GM19193 (cell line): ENCODE measurements around the gene HIGD2B.
"Not testable (repeated sequence)": the region's sequence is repeated elsewhere in the genome, so short reads cannot be mapped to it uniquely, and the experiment has no call there.

Experiments used
- POLR2A ChIP-seq: IDR thresholded peaks from 4 replicates; pipeline ENCODE4 v1.6.1; 2011; ENCODE audit not compliant: insufficient read depth, insufficient read length; ENCODE audit errors: extremely low read depth

Gene HIGD2B

GRCh38 chr15:72680931-72681330 lies 5.1 kb downstream of the HIGD2B start:
- TF ChIP-seq POLR2A: no peak

DNA sequence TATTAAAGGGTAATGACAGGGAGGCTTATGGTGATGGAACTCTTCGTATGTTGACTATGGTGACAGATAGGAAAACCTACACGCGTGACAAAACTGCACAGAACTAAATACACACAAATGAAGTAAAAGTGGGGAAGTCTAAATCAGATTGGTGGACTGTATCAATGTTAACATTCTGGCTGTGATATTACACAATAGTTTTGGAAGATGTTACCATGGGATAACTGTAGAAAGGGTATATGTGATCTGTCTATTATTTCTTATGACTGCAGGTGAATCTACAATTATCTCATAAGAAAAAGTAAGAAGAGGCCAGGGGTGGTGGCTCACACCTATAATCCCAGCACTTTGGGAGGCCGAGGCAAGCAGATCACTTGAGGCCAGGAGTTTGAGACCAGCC lies 9.1 kb downstream of the HIGD2B start:
- TF ChIP-seq POLR2A: no peak

- no peak for TF ChIP-seq POLR2A
Measured at GRCh38 chr15:72671525-72671924, 14.5 kb downstream of the HIGD2B start.

DNA sequence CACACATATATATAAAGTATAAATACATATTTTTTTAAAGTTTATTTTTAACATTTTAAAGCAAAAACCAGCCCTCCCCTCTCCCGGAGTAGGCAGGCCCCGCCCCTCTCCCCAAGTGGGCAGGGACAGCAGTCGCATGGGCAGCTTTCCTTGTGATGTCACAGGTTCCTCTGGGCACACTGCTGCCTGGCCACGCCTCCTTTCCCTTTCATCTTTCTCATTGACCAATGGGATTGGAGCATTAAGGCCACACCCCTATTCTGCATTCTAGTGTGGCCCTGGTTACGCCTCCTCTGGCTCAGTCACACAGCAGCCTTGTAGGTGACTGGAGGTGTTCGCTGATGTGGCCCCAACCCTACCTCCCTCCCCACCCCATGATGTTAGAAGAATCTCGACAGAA lies 31.6 kb downstream of the HIGD2B start, which contains the start of gene GOLGA6B:
Gene GOLGA6B, plus strand, starts transcription at position 301 of the 400 bp plus-strand sequence. Its CDS starts 41 bp downstream, at position 342.
- TF ChIP-seq POLR2A: not testable (repeated sequence)

DNA sequence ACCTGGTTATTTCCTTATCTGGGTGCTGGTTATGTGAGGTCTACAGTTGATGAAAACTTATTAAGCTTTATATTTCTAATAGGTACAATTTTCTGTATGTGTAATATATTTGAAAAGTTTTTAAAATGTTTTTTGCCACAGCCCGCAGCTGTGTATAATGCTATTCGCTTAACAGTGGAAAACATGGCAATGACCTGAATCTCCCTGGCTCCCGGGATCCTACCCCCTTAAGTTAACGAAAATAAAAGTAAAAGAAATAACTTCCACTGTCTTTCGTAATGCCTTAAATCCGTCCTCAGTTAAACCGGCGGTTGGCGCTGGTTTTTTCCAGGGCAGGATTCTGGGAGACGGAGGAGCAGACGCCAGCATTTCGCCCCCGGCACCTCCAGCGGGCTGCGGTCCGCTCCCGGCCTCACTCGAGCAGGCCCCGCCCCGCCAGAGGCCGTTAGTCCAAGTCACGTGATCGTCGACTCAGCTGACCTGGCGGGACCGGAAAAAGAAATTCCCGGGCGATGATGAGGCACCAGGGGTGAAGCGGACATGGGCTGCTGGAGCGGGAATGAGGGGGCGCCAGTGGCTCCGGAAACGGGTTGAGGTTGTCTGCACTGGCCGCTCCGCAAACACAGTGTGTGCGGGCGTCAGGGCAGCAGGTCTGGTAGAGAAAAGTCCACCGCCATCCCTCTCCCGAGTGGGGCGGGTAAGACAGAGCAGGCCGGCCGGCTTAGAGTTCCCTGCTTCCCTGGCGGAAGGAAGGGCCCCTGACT lies 49.3 kb downstream of the HIGD2B start:
- TF ChIP-seq POLR2A: peak; percentile 23
